ENCODE data around the gene DUSP2.

GRCh38 chr2:96158554-96158940, 13.3 kb upstream of the DUSP2 start:
- TF ChIP-seq FOXA1 (IDR thresholded peaks at IDR 0.05) = no peak
- no peak for TF ChIP-seq ZNF384 (IDR thresholded peaks at IDR 0.05)
- no peak for TF ChIP-seq TARDBP (IDR thresholded peaks at IDR 0.05)
- TF ChIP-seq ELF4 (IDR thresholded peaks at IDR 0.05) = no peak
- TF ChIP-seq FOXK2 (IDR thresholded peaks at IDR 0.05) = no peak

All from HEK293T (cell line).